ENCODE measurements around the gene TGDS.

TGDS gene

DNA sequence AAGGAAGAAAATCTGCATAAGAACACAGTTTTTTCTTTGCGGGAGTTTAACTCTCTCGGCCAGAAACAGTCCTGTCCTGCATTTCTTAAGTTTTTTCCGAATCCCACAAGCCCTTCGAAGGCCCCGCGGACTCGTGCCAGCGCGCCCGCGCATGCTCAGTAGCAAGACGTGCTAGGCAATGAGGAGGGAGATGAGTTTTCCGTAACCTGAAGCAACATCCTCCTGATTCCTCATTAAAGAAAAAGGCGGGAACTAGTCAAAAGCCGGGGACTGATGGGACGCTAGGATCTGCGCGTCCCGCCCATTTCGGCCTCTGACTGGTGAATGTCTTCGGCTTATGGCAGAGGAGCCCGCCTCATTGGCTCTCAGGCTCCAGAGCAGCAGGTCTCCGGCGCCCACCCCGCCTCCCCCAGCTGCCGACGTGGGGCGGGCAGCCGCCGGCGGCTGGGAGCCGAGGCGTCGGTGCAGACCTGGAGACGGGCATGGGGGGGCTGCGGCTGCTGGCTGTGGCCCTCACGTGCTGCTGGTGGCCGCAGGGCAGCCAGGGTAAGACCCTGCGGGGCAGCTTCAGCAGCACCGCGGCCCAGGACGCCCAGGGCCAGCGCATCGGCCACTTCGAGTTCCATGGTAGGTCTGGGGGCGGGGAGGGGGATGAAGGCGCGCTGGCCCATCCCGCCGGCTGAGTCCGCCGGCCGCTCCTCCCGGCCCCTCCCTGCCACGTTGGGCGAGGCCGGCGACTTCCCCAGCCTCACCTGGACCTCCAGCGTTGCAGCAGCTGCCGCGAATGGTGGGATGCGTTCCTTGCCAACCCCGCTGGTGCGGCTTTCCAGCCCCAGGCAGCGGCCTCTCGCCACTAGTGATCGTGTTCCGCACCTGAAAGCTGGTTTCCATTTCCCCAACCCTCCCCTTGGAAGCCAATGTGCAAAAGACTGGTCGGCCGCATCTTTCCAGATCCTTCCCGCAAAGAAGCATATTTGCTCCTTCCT lies 5.8 kb upstream of the TGDS start, which contains the start of gene GPR180:
Gene GPR180 (plus strand): TSS at position 412 of the 986 bp plus-strand sequence. CDS start 71 bp downstream, at position 483.
- intact Hi-C loops (cut with DNase I), result no loop called here
- DNase-seq, result peak; percentile 88 to 99 (median 94)

DNA sequence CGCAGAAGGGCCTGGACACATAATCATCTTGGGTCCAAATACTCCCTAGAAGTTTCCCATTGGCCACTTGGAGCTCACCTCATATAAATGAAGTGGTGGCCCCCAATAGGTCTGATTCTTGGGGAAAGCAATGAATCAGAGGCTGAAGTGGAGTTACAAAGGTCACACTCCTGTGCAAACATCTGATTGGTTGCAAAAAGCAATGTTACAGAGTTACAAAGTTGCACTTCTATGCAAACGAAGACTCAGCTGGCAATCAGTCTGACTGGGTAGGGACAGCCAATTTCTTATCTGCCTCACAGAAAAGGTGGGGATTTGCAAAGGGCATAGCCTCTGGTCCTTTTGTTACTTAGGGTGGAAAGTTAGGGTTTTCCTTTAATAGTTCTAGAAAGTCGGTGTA lies 3.9 kb upstream of the TGDS start:
- no peak for DNase-seq
- intact Hi-C loops (cut with DNase I), result loop anchor here (5.0 kb wide), 1 partner anchor 48 kb away; no protein-coding TSS in a partner anchor

DNA sequence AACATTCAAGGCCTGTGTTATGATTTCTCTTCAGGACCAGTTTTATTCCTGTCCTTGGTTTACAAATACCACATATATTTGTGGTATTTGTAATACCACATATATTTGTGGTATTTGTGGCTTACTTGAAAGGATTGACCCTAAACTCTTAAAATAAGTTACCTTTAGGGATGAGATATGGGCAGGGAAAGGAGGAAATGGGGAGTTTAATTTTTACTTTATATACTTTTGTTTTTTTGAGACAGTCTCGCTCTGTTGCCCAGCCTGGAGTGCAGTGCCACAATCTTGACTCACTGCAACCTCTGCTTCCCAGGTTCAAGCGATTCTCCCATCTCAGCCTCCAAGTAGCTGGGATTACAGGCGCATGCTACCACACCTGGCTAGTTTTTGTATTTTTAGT lies 2.3 kb upstream of the TGDS start:
- no peak for DNase-seq
- intact Hi-C loops (cut with DNase I), result loop anchor here (5.0 kb wide), 1 partner anchor 46 kb away; no protein-coding TSS in a partner anchor

DNA sequence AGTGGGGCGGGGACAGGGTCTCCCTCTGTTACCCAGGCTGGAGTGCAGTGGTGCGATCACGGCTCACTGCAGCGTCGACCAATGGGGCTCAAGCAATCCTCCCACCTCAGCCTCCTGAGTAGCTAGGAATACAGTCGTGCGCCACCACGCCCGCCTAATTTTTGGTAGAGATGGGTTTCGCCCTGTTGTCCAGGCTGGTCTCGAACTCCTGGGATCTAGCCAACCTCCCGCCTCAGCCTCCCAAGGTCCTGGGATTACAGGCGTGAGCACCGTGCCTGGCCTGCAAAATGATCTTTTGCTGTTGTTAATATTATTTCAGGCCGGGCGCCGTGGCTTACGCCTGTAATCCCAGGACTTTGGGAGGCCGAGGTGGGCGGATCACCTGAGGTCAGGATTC lies 621 bp upstream of the TGDS start:
- intact Hi-C loops (cut with DNase I), result loop anchor here (5.0 kb wide), 1 partner anchor 44 kb away; no protein-coding TSS in a partner anchor
- DNase-seq, result peak in 4 of 10 donors; percentile 31 to 86 (median 52)

DNA sequence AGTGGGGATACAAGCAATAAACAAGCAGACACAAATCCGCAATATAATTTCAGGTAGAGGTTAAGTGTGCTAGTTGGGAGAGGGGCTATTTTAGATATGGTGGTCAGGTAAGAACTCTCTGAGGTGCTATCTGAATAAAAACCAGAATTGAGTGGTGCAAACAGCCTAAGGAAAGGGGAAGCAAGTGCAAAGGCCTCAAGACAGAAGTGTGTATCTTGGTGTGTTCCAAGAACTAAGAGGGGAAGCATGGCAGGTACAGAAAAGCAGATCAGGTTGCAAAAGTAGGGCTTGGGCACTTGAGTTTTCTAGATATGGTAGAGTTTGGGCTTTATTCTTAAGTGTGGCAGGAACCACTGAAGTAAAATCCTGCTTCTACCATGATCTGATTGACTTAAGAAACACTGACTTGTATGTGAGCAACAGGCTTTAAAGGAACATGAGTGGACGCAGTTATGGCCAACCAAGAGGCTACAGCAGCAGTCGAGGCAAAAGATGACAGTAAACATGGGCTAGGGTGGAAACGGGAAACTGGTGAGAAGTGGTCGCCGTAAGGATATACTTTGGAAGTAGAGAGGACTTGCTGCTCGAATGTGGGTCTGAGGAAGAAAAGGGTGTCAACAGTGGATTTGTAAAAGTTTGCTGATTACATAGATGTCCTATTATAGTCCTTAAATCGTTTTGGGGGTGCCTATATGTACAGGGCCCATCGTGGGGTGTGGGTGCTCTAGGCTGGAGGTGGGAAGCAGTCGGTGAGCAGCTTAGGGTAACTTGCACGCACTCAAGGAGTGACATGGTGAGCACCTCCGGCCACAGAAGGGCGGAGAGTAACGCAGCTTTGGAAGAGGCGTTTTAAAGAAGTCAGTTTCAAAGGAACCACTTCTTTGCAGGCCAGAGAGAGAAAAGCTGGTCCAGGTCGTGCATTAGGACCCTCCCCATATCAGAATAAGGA lies 677 bp downstream of the TGDS start:
- intact Hi-C loops (cut with DNase I), result loop anchor here (5.0 kb wide), 1 partner anchor 43 kb away; no protein-coding TSS in a partner anchor
- no peak for DNase-seq

DNA sequence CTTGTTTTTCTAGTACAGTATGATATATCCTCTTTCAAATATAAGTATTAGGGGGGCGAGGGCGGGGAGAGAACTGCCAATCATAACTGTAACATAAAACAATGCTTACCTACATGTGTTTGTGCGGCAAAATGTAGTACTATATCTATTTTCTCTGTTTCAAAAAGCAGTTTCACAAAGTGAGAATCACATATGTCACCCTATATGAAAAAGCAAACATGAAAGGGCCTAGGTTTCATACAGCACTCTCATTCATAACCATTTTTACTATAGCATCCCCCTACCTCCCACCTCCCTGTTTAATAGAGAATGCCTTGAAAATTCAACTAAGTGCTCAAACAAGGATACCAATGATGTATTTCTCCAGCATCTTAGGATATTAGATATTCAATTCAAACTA lies 5.2 kb downstream of the TGDS start:
- DNase-seq, result no peak
- intact Hi-C loops (cut with DNase I), result no loop called here

DNA sequence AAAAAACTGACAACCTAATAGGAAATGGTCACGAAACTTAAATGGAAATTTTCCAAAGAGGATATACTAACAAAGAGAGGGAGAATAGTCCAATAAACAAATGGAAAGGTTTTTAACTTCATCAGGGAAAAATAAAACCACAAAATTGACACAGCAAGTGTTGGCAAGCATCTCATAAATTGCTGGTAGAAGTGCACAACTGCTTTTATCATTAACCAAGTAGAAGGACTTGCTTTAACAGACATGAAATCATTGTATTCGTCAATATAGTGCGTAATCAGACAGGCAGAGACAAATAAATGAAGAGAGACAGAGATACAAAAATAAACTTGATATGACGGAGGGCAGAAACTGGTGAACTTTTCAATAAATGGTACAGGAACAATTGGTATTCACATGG lies 7.4 kb downstream of the TGDS start:
- intact Hi-C loops (cut with DNase I), result no loop called here
- no peak for DNase-seq

DNA sequence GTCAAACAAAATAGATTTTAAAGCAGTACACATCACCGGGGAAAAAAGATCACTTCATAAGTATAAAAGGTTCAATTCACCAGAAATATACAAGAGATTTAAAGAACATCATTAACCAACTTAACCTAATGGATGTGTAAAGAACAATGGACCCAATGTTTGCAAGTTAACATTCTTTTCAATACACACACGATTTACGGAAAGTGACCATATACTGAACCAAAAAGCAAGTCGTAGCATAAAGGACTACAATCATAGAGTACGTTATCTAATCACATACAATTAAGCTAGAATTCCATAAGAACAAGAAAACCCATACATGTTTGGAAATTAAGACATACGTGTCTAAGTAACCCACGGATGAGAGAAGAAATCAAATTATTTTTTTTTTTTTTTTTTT lies 9.6 kb downstream of the TGDS start:
- DNase-seq, result no peak
- intact Hi-C loops (cut with DNase I), result no loop called here

DNA sequence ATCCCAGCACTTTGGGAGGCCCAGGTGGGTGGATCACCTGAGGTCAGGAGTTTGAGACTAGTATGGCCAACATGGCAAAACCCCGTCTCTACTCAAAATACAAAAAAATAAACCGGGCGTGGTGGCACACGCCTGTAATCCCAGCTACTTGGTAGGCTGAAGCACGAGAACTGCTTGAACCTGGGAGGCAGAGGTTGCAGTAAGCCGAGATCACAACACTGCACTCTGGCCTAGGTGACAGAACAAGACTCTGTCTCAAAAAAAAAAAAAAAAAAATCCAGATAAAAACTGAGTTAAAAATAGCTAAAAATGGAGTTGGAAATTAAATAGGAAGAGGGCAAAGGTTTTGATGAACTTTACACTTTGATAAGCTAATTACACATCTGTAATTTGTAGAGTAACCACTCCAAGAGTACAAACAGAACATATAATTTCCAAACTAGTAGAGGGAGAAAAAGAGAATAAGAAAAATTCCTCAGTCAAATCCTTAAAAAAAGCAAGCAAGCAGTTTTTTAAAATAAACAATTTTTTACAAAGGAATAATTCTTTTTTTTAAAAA lies 10.3 kb downstream of the TGDS start:
- no peak for DNase-seq
- intact Hi-C loops (cut with DNase I), result no loop called here

DNA sequence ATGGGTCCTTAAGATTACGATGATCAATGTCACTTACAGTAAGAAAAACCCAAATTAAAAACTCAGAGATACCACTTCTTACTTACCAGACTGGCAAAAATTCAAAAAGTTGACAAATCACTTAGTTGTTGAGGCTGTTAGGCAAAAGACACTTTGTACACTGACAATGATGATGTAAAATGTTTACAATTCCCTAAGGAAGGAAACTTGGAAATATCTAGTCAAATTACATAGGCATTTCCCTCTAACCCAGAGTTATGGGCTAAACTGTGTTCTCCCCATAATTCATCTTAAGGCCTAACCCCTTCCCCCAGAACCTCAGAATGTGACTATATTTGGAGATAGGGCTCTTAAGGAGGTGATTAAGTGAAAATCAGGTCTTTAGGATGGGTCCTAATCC lies 12.0 kb downstream of the TGDS start:
- intact Hi-C loops (cut with DNase I), result no loop called here
- DNase-seq, result no peak

DNA sequence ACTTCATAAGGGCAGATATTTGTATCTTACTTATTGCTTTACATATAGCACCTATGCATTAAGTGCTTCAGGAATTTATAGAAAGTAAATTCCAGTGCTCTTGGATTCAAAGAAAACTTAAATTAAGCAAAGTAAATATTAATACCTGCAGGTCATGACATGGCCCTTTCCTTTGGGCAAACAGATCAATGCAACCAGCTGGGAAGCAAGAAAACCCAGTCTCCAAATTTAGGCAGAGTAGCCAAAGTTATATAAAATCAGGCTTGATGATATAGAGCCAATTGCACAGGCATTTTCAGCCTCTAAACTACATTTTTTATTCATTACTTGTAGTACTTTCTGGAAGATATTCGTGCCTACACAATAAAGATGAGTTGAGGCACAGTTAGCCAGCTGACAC lies 16.9 kb downstream of the TGDS start:
- DNase-seq, result no peak
- intact Hi-C loops (cut with DNase I), result no loop called here

DNA sequence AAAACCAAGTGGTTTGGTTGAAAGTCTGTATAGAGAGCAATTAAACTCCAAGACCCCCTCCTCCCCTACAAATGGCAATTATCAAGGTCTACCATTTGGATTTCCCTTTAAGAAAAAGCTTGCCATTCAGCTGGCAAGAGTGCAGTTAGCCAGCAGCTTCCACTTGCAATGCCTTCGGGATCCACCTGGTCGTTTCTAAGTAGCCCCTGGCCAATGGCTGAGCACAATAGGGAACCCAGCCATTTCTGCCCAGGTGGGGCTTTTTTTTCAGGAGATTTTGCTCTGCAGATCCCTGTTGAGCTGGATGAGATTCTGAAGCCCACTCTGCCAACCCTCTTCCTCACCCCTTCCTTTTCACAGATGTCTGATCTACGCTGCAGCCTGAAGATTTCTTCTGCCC lies 26.3 kb downstream of the TGDS start:
- intact Hi-C loops (cut with DNase I), result no loop called here
- DNase-seq, result no peak

DNA sequence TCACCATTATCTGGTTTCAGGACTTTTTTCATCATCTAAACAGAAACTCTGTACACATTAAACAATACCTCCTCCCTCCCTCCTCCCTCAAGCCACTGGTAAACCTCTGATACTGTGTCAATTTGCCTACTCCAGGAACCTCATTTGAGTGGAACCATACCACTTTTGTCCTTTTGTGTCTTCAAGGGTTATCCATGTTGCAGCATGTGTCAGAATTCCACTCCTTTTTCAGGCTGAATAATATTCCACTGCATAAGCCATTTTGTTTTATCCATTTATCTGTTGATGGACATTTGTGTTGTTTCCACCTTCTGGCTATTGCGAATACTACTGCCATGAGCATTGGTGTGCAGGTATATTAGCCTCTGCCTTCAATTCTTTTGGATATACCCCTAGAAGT lies 27.5 kb downstream of the TGDS start:
- DNase-seq, result no peak
- intact Hi-C loops (cut with DNase I), result no loop called here

DNA sequence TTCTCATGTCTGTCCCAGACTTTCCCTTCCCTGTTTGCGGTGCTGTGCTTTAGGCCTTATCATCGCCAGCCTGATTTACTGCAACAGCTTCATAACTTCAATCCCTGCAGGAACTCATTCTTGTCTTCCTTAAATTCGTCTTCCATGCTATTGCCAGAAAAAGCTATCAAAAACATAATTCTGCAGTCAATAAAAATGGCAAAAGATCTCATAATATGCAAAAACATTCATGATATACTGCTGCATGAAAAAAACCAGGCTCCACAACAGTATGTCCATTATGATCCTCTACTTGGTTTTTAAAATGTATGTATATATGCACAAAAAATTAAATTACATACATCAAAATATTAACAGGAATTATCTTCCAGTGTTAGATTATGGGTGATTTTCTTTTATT lies 28.4 kb downstream of the TGDS start:
- intact Hi-C loops (cut with DNase I), result no loop called here
- no peak for DNase-seq

DNA sequence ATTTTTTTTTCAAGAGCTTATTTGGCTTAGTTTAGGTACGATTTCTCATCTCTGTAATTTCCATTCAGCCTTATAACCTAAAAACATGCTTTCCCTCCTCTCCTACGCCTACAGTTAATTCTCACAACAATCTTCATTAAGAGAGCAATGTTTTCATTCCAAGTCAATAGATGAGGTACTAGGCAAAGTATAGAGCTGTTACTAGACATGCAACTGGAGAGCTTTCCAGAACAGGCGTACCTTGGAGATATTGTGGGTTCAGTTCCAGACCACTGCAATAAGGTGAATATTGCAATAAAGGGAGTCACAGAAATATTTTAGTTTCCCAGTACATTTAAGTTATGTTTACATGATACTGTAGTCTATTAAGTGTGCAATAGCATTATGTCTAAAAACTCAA lies 34.8 kb downstream of the TGDS start:
- intact Hi-C loops (cut with DNase I), result no loop called here

DNA sequence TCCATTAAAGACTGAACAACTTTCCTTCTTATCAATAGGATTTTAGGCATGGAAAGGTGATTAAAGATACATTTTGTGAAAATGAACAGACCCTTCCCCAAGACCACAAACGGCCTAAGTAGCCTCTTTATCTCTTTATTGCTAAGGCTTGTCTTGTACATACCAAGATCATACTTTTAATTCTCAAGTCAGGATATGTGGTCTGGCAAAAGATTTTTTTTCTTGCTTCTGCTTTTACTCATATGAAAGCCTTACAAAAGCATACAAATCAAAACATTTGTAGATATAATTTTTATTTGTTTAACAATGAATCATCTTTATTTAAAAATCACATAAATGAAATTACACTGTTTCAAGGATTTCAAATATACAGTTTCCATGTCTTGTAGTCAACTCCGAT lies 35.8 kb downstream of the TGDS start:
- intact Hi-C loops (cut with DNase I), result no loop called here
- DNase-seq, result no peak

More for the DNA sequence above, 34.8 kb downstream of the TGDS start:
- DNase-seq, result no peak

DNA sequence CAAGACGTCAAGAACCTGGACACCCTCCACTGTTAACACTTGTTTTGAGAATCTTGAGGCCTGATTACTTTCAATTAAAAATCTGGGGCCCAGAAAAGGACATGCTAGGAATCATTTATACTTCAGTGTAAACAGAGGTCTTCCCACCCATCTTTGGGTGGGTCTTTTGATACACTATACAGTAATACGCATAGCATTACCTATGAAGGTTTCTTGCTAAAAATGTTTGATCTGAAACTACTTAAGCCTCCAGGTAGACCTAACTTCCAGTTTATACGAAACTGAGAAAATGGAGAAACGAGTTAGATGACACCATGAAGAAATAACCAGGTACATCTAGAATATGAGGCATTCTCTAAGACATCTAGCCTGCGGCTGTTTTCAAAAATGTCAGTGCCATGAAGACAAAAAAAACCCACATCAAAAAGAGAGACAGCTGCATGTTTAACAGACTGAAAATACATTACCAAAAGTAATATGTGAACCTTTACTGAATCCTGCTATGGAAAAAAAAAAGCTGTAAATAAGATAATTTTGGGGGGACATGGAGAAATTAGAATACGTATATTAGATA lies 36.6 kb downstream of the TGDS start:
- DNase-seq, result no peak
- intact Hi-C loops (cut with DNase I), result no loop called here

DNA sequence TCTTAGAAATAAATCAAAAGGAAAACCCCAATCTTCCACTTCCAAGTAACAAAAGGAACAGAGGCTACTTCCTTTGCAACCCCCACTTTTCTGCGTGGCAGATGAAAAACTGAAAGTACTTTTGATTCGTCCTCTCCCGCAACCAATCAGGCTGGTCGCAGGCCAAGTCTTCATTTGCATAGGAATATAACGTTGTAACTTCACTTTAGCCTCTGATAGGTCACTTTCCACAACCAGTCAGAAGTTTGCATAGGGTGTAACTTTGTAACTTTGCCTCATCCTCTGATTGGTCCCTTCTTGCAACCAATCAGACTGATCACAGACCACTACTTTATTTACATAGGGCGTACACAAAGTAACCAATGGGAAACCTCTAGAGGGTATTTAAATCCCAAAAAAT lies 37.2 kb downstream of the TGDS start:
- DNase-seq, result no peak
- intact Hi-C loops (cut with DNase I), result no loop called here

DNA sequence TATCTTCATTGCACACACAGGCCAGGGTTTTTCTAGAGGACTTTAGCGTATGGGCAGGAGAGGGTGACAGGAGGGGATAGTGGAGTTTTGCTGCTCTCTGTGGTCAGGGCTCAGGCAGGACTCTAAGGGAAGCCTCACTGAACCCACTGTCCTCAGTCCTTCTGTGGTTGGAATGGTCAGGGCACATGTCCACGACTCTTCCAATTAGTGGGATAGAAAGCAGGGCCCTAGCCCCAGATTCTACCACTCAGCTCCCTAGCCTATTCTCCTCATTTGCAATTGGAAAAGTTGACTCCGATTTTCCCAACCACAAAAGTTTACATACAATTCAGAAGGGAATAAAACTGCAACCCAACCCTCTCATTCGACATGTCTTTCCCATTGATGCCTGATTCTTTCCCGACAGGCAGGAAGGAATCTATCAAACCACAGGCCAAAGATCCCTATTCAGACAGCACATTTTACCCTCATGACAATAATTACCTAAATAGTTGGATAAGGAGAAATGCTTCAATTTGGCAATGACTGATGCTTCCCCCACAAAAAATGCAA lies 38.2 kb downstream of the TGDS start:
- intact Hi-C loops (cut with DNase I), result no loop called here
- no peak for DNase-seq

DNA sequence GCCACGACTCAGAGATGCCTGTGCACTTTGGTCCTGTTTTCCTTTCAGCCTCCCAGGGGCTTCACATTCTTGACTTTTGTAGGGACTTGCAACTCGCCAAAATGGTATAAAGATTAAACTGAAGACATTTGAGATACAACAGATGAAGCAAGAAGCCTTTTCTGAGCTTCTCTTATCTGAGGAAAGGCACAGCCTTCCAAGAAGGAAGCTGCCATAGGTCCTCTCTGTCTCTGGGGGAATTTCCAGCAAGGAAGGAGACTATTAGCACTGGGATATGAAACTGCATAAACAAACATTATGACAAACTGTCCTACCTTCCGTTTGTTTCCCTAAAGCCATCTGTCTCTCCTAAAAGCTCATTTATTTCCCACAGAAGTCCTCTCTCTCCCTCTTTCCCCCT lies 39.3 kb downstream of the TGDS start:
- intact Hi-C loops (cut with DNase I), result no loop called here
- no peak for DNase-seq

Measured in posterior cingulate gyrus (tissue), 11 donors.